BLaER1 (cell line): ENCODE measurements around the gene UBTD2.

Experiments used
- H3K27ac ChIP-seq: shearing (Covaris generic); formaldehyde crosslinking; 2 replicates; pipeline ENCODE4 v1.8.1; 2022
- H3K27me3 ChIP-seq: shearing (Covaris generic); formaldehyde crosslinking; 2 replicates; pipeline ENCODE4 v1.8.1; 2022
- H3K36me3 ChIP-seq: shearing (Covaris generic); formaldehyde crosslinking; 2 replicates; pipeline ENCODE4 v1.8.1; 2022
- H3K4me1 ChIP-seq: shearing (Covaris generic); formaldehyde crosslinking; 2 replicates; pipeline ENCODE4 v1.8.1; 2022
- H3K4me2 ChIP-seq: shearing (Covaris generic); formaldehyde crosslinking; 2 replicates; pipeline ENCODE4 v1.8.1; 2022
- H3K4me3 ChIP-seq: shearing (Covaris generic); formaldehyde crosslinking; 2 replicates; pipeline ENCODE4 v1.8.1; 2022
- H3K9ac ChIP-seq: shearing (Covaris generic); formaldehyde crosslinking; 2 replicates; pipeline ENCODE4 v1.8.1; 2022
- H3K9me3 ChIP-seq: shearing (Covaris generic); formaldehyde crosslinking; 2 replicates; pipeline ENCODE4 v1.8.1; 2022
- H4K20me1 ChIP-seq: shearing (Covaris generic); formaldehyde crosslinking; 2 replicates; pipeline ENCODE4 v1.8.1; 2022
- Cebpa-rat ChIP-seq: shearing (Covaris generic); IDR thresholded peaks from 2 replicates; pipeline ENCODE4 v1.8.1; 2022

Gene UBTD2

GRCh38 chr5:172177176-172177575 is 106.4 kb downstream of the UBTD2 start:
- Histone ChIP-seq H3K36me3 (peaks cover 4% of the 10 kb centered on the region), H3K27me3 (no peaks in the 10 kb centered on the region), H3K4me1 (peaks cover 97% of the 10 kb centered on the region), H3K4me3 (no peak overlapping the region), H3K9ac (no peak overlapping the region), H3K9me3 (no peaks in the 10 kb centered on the region), H3K4me2 (peak overlapping the region; percentile 90), H4K20me1 (peaks cover 9% of the 10 kb centered on the region; the same call in 1 of the 2 replicates), H3K27ac (peak overlapping the region; percentile 97)
- TF ChIP-seq Cebpa-rat = no peak

- no peaks in the 10 kb centered on the region for H3K9me3 ChIP-seq
- H3K9ac ChIP-seq = peak overlapping the region; percentile 75
- H3K36me3 ChIP-seq = peaks cover 6% of the 10 kb centered on the region; the same call in 1 of the 2 replicates
- H3K4me1 ChIP-seq = peaks cover 97% of the 10 kb centered on the region
- peak overlapping the region; percentile 62 for H3K4me3 ChIP-seq
- TF ChIP-seq Cebpa-rat = no peak
- peak overlapping the region; percentile 90 for H3K4me2 ChIP-seq
- H3K27me3 ChIP-seq = no peaks in the 10 kb centered on the region
- H4K20me1 ChIP-seq = peaks cover 9% of the 10 kb centered on the region; the same call in 1 of the 2 replicates
- peak overlapping the region; percentile 97 for H3K27ac ChIP-seq
Observed at GRCh38 chr5:172175263-172175719, 108.3 kb downstream of the UBTD2 start.

- peaks cover 6% of the 10 kb centered on the region; the same call in 1 of the 2 replicates for H3K36me3 ChIP-seq
- H3K9me3 ChIP-seq = no peaks in the 10 kb centered on the region
- peak overlapping the region; percentile 90 for H3K4me2 ChIP-seq
- H4K20me1 ChIP-seq = peaks cover 22% of the 10 kb centered on the region; the same call in 1 of the 2 replicates
- H3K4me3 ChIP-seq = peak overlapping the region; percentile 62
- H3K9ac ChIP-seq = peak overlapping the region; percentile 67
- H3K27ac ChIP-seq = peak overlapping the region; percentile 85
- H3K27me3 ChIP-seq = no peaks in the 10 kb centered on the region
- H3K4me1 ChIP-seq = peaks cover 97% of the 10 kb centered on the region
- no peak for TF ChIP-seq Cebpa-rat
Observed at GRCh38 chr5:172173564-172174153, 109.9 kb downstream of the UBTD2 start.

- Histone ChIP-seq H3K4me1 (peaks cover 97% of the 10 kb centered on the region), H4K20me1 (peaks cover 28% of the 10 kb centered on the region), H3K4me3 (peak overlapping the region; percentile 62), H3K4me2 (peak overlapping the region; percentile 90), H3K36me3 (peaks cover 11% of the 10 kb centered on the region; the same call in 1 of the 2 replicates), H3K27ac (peak overlapping the region; percentile 85), H3K27me3 (no peaks in the 10 kb centered on the region), H3K9ac (peak overlapping the region; percentile 67), H3K9me3 (no peaks in the 10 kb centered on the region)
- TF ChIP-seq Cebpa-rat = no peak
Observed at GRCh38 chr5:172172912-172173563, 110.5 kb downstream of the UBTD2 start.

DNA sequence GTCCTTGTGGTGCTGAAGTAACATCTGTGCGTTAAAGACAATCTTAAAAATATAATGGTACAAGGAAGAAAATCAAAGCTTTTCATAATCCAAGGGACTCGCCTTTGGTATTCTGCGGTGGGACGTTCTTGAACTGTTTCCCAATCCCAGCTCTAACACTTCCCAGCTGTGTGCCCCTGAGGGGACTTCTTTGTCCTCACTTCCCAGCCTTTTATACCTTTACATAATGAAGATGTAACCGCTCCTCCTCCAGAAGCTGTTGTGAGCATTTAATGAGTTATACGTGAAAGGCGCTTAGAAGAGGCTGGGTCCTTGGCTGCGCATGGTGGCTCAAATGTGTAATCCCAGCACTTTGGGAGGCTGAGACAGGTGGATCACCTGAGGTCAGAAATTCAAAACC is 112.4 kb downstream of the UBTD2 start:
- H3K4me3 ChIP-seq = 0 out of 2 replicates have a peak overlapping the region, but pooled peaks have one; percentile 38
- TF ChIP-seq Cebpa-rat = no peak
- peak overlapping the region; percentile 85 for H3K27ac ChIP-seq
- H3K4me2 ChIP-seq = peak overlapping the region; percentile 90
- H3K4me1 ChIP-seq = peaks cover 96% of the 10 kb centered on the region
- H3K36me3 ChIP-seq = peaks cover 28% of the 10 kb centered on the region; the same call in 1 of the 2 replicates
- H3K27me3 ChIP-seq = no peaks in the 10 kb centered on the region
- no peaks in the 10 kb centered on the region for H3K9me3 ChIP-seq
- peak overlapping the region; percentile 59; the same call in 1 of the 2 replicates for H3K9ac ChIP-seq
- peaks cover 38% of the 10 kb centered on the region for H4K20me1 ChIP-seq

- H3K4me2 ChIP-seq = peak overlapping the region; percentile 90
- H3K9ac ChIP-seq = peak overlapping the region; percentile 59
- H3K4me1 ChIP-seq = peaks cover 99% of the 10 kb centered on the region
- TF ChIP-seq Cebpa-rat = no peak
- peaks cover 30% of the 10 kb centered on the region; the same call in 1 of the 2 replicates for H3K36me3 ChIP-seq
- peaks cover 46% of the 10 kb centered on the region for H4K20me1 ChIP-seq
- no peaks in the 10 kb centered on the region for H3K27me3 ChIP-seq
- H3K27ac ChIP-seq = peak overlapping the region; percentile 85
- H3K4me3 ChIP-seq = peak overlapping the region; percentile 38; the same call in 1 of the 2 replicates
- H3K9me3 ChIP-seq = no peaks in the 10 kb centered on the region
Observed at GRCh38 chr5:172170251-172170701, 113.3 kb downstream of the UBTD2 start.

- no peak overlapping the region; the same call in 1 of the 2 replicates for H3K4me3 ChIP-seq
- H3K36me3 ChIP-seq = peaks cover 38% of the 10 kb centered on the region; the same call in 1 of the 2 replicates
- peak overlapping the region; percentile 60; the same call in 1 of the 2 replicates for H3K9ac ChIP-seq
- peak overlapping the region; percentile 85 for H3K27ac ChIP-seq
- H3K4me1 ChIP-seq = peaks cover 99% of the 10 kb centered on the region
- no peaks in the 10 kb centered on the region for H3K27me3 ChIP-seq
- H3K4me2 ChIP-seq = peak overlapping the region; percentile 90
- no peak for TF ChIP-seq Cebpa-rat
- H3K9me3 ChIP-seq = no peaks in the 10 kb centered on the region
- peaks cover 57% of the 10 kb centered on the region for H4K20me1 ChIP-seq
Observed at GRCh38 chr5:172169216-172169615, 114.3 kb downstream of the UBTD2 start.

DNA sequence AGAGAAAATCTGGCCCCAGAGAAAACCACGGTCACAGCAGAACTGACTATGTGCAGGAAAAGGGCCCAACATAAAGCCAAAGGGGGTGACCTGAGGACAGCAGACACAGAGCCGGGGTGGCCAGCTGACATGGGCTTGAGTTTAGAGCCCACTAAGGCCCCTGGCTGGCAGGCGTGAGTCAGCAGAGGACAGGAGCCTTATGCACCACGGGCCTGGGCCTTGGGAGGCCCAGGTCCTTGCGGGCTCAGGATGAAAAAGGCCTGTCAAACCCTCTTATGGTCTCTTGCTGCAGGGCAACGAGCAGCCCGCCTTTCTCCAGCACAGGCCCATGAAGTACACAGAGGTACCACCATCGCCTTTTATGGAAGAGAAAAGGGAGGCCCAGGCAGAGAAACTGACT is 115.3 kb downstream of the UBTD2 start:
- TF ChIP-seq Cebpa-rat = no peak
- H3K9me3 ChIP-seq = no peaks in the 10 kb centered on the region
- peak overlapping the region; percentile 85 for H3K27ac ChIP-seq
- H3K36me3 ChIP-seq = peaks cover 42% of the 10 kb centered on the region; the same call in 1 of the 2 replicates
- peak overlapping the region; percentile 60 for H3K9ac ChIP-seq
- no peaks in the 10 kb centered on the region for H3K27me3 ChIP-seq
- H3K4me3 ChIP-seq = no peak overlapping the region
- H3K4me1 ChIP-seq = peaks cover 98% of the 10 kb centered on the region
- H3K4me2 ChIP-seq = peak overlapping the region; percentile 90
- H4K20me1 ChIP-seq = peaks cover 61% of the 10 kb centered on the region

- Histone ChIP-seq H3K36me3 (peaks cover 46% of the 10 kb centered on the region), H3K4me2 (peak overlapping the region; percentile 90), H3K27ac (peak overlapping the region; percentile 85), H3K9me3 (no peaks in the 10 kb centered on the region), H3K9ac (peak overlapping the region; percentile 60), H3K27me3 (no peaks in the 10 kb centered on the region), H3K4me3 (no peak overlapping the region), H3K4me1 (peaks cover 98% of the 10 kb centered on the region), H4K20me1 (peaks cover 61% of the 10 kb centered on the region)
- no peak for TF ChIP-seq Cebpa-rat
Observed at GRCh38 chr5:172167895-172168294, 115.7 kb downstream of the UBTD2 start.
